Stimulated activated effector memory CD8-positive, alpha-beta T cell treated with anti-CD3 and anti-CD28 coated beads, Interleukin-12 subunit alpha, Interleukin-12 subunit beta, amount 100 ng/mL, for 72 hours (primary cell): ENCODE results near the gene HENMT1.
"Not testable (repeated sequence)": the region's sequence is repeated elsewhere in the genome, so short reads cannot be mapped to it uniquely, and the experiment has no call there.

Source experiments
- ATAC-seq: fragments of 150-1000 bp; cut with Tn5 transposase; 2 replicates; pipeline ENCODE4 v1.10.0; 2021
- DNase-seq, 2 donors: peaks; one replicate each; pipeline ENCODE4 v3.0.0; 2021 to 2022; ENCODE audit warnings: low spot score in 2 of 2
- H3K27ac Mint-ChIP-seq: one replicate; pipeline ENCODE4 v1.8.0; 2022; ENCODE audit warnings: mild to moderate bottlenecking, mixed read lengths
- H3K36me3 Mint-ChIP-seq: one replicate; pipeline ENCODE4 v1.8.0; 2022; ENCODE audit warnings: mild to moderate bottlenecking, mixed read lengths
- H3K4me1 Mint-ChIP-seq: one replicate; pipeline ENCODE4 v1.8.0; 2022; ENCODE audit warnings: mixed read lengths
- H3K4me3 Mint-ChIP-seq: one replicate; pipeline ENCODE4 v1.8.0; 2022; ENCODE audit warnings: mild to moderate bottlenecking, mixed read lengths
- H3K9me3 Mint-ChIP-seq: one replicate; pipeline ENCODE4 v1.8.0; 2022; ENCODE audit warnings: mixed read lengths

HENMT1 gene

GRCh38 chr1:108653431-108654105, 7.3 kb downstream of the HENMT1 start:
- H3K36me3 Mint-ChIP-seq = peaks cover 41% of the 10 kb centered on the region
- DNase-seq = peak in 1 of 2 donors; percentile 38

GRCh38 chr1:108646648-108647269, 14.1 kb downstream of the HENMT1 start:
- Mint-ChIP-seq H3K27ac (peak overlapping the region; percentile 98), H3K4me1 (peaks cover 60% of the 10 kb centered on the region), H3K36me3 (peaks cover 34% of the 10 kb centered on the region), H3K9me3 (no peaks in the 10 kb centered on the region), H3K4me3 (peak overlapping the region; percentile 71)
- peak; percentile 48 to 93 for DNase-seq
- ATAC-seq = peak; percentile 84

More at GRCh38 chr1:108653431-108654105, 7.3 kb downstream of the HENMT1 start:
- peak; percentile 78 for ATAC-seq
- Mint-ChIP-seq H3K4me1 (peaks cover 30% of the 10 kb centered on the region), H3K27ac (peak overlapping the region; percentile 75), H3K4me3 (no peak overlapping the region), H3K9me3 (no peaks in the 10 kb centered on the region)

- peaks cover 34% of the 10 kb centered on the region for H3K36me3 Mint-ChIP-seq
- DNase-seq = no peak
- no peaks in the 10 kb centered on the region for H3K9me3 Mint-ChIP-seq
- no peak for ATAC-seq
- H3K4me1 Mint-ChIP-seq = peaks cover 60% of the 10 kb centered on the region
- H3K27ac Mint-ChIP-seq = peak overlapping the region; percentile 98
- peak overlapping the region; percentile 71 for H3K4me3 Mint-ChIP-seq
Measured at GRCh38 chr1:108646265-108646647, 14.6 kb downstream of the HENMT1 start.

GRCh38 chr1:108645564-108646184, 15.2 kb downstream of the HENMT1 start:
- DNase-seq (no peak), ATAC-seq (no peak)
- no peaks in the 10 kb centered on the region for H3K9me3 Mint-ChIP-seq
- peaks cover 29% of the 10 kb centered on the region for H3K36me3 Mint-ChIP-seq
- peaks cover 61% of the 10 kb centered on the region for H3K4me1 Mint-ChIP-seq
- H3K4me3 Mint-ChIP-seq = peak overlapping the region; percentile 71
- H3K27ac Mint-ChIP-seq = peak overlapping the region; percentile 98

- Mint-ChIP-seq H3K4me3 (peak overlapping the region; percentile 71), H3K4me1 (peaks cover 68% of the 10 kb centered on the region)
- peak; percentile 71 for ATAC-seq
Measured at GRCh38 chr1:108644984-108645383, 15.9 kb downstream of the HENMT1 start.

GRCh38 chr1:108643492-108644335, 17.2 kb downstream of the HENMT1 start:
- H3K36me3 Mint-ChIP-seq = peaks cover 9% of the 10 kb centered on the region
- peak overlapping the region; percentile 98 for H3K27ac Mint-ChIP-seq
- no peaks in the 10 kb centered on the region for H3K9me3 Mint-ChIP-seq
- peak; percentile 64 for ATAC-seq
- H3K4me1 Mint-ChIP-seq = peaks cover 73% of the 10 kb centered on the region
- H3K4me3 Mint-ChIP-seq = peak overlapping the region; percentile 71
- DNase-seq = no peak

More at GRCh38 chr1:108644984-108645383, 15.9 kb downstream of the HENMT1 start:
- DNase-seq = peak; percentile 13 to 61
- H3K36me3 Mint-ChIP-seq = peaks cover 22% of the 10 kb centered on the region
- peak overlapping the region; percentile 98 for H3K27ac Mint-ChIP-seq
- H3K9me3 Mint-ChIP-seq = no peaks in the 10 kb centered on the region

GRCh38 chr1:108640863-108641262, 20.0 kb downstream of the HENMT1 start:
- H3K4me1 Mint-ChIP-seq = peaks cover 49% of the 10 kb centered on the region
- ATAC-seq, H3K9me3 Mint-ChIP-seq, H3K4me3 Mint-ChIP-seq, H3K36me3 Mint-ChIP-seq, H3K27ac Mint-ChIP-seq, DNase-seq: not testable (repeated sequence)

- H3K9me3 Mint-ChIP-seq = no peaks in the 10 kb centered on the region
- peak overlapping the region; percentile 86 for H3K27ac Mint-ChIP-seq
- H3K4me1 Mint-ChIP-seq = peaks cover 41% of the 10 kb centered on the region
- peaks cover 8% of the 10 kb centered on the region for H3K36me3 Mint-ChIP-seq
- ATAC-seq (no peak), DNase-seq (no peak)
- peak overlapping the region; percentile 3 for H3K4me3 Mint-ChIP-seq
Measured at GRCh38 chr1:108639899-108640560, 20.9 kb downstream of the HENMT1 start.

- Mint-ChIP-seq H3K4me3 (no peak overlapping the region), H3K9me3 (no peaks in the 10 kb centered on the region), H3K36me3 (peaks cover 18% of the 10 kb centered on the region), H3K27ac (no peak overlapping the region), H3K4me1 (peaks cover 13% of the 10 kb centered on the region)
- DNase-seq = no peak
- ATAC-seq = no peak
Measured at GRCh38 chr1:108636876-108637275, 24.0 kb downstream of the HENMT1 start.

- ATAC-seq = no peak
- Mint-ChIP-seq H3K4me3 (no peak overlapping the region), H3K36me3 (peaks cover 34% of the 10 kb centered on the region), H3K9me3 (no peaks in the 10 kb centered on the region), H3K27ac (no peak overlapping the region), H3K4me1 (peaks cover under 1% of the 10 kb centered on the region)
- DNase-seq = no peak
Measured at GRCh38 chr1:108634521-108634920, 26.4 kb downstream of the HENMT1 start.

GRCh38 chr1:108628665-108629064, 32.2 kb downstream of the HENMT1 start:
- Mint-ChIP-seq H3K9me3 (no peaks in the 10 kb centered on the region), H3K27ac (no peak overlapping the region), H3K4me3 (no peak overlapping the region), H3K36me3 (peaks cover 42% of the 10 kb centered on the region), H3K4me1 (no peaks in the 10 kb centered on the region)
- no peak for ATAC-seq
- DNase-seq = no peak

GRCh38 chr1:108627951-108628350, 32.9 kb downstream of the HENMT1 start:
- Mint-ChIP-seq H3K9me3 (no peaks in the 10 kb centered on the region), H3K27ac (no peak overlapping the region), H3K4me1 (no peaks in the 10 kb centered on the region), H3K4me3 (no peak overlapping the region), H3K36me3 (peaks cover 42% of the 10 kb centered on the region)
- DNase-seq (no peak), ATAC-seq (no peak)

- no peaks in the 10 kb centered on the region for H3K4me1 Mint-ChIP-seq
- ATAC-seq (no peak), DNase-seq (no peak)
- H3K27ac Mint-ChIP-seq = no peak overlapping the region
- peaks cover 36% of the 10 kb centered on the region for H3K36me3 Mint-ChIP-seq
- H3K4me3 Mint-ChIP-seq = no peak overlapping the region
- no peaks in the 10 kb centered on the region for H3K9me3 Mint-ChIP-seq
Measured at GRCh38 chr1:108627256-108627655, 33.6 kb downstream of the HENMT1 start.

- no peak for DNase-seq
- H3K36me3 Mint-ChIP-seq = peaks cover 13% of the 10 kb centered on the region
- ATAC-seq = no peak
- H3K9me3 Mint-ChIP-seq = no peaks in the 10 kb centered on the region
- no peaks in the 10 kb centered on the region for H3K4me1 Mint-ChIP-seq
- H3K27ac Mint-ChIP-seq = no peak overlapping the region
- H3K4me3 Mint-ChIP-seq = no peak overlapping the region
Measured at GRCh38 chr1:108624069-108624468, 36.8 kb downstream of the HENMT1 start.

- H3K9me3 Mint-ChIP-seq = no peaks in the 10 kb centered on the region
- ATAC-seq = no peak
- H3K4me1 Mint-ChIP-seq = no peaks in the 10 kb centered on the region
- no peak overlapping the region for H3K27ac Mint-ChIP-seq
- H3K36me3 Mint-ChIP-seq = no peaks in the 10 kb centered on the region
- no peak for DNase-seq
- no peak overlapping the region for H3K4me3 Mint-ChIP-seq
Measured at GRCh38 chr1:108617724-108618056, 43.2 kb downstream of the HENMT1 start.
